GM13977 (cell line): ENCODE data around the gene PMF1.
A peak's percentile ranks its signal among the peaks of the same experiment; 100 is the strongest.

Source experiments
- DNase-seq: peaks from one replicate; pipeline ENCODE4 v3.0.0; 2012; ENCODE audit warnings: low spot score
- CTCF ChIP-seq: IDR thresholded peaks from 2 replicates; pipeline ENCODE4 v1.5.1; 2012; ENCODE audit warnings: mild to moderate bottlenecking, control low read depth; ENCODE audit not compliant: insufficient read depth; ENCODE audit errors: extremely low read depth, missing control alignments
- in situ Hi-C: fragments of 300-500 bp; cut with MboI; formaldehyde crosslinking; loops from one replicate; pipeline ENCODE4 v1.12.0; 2022; ENCODE audit warnings: low sequenced_read_pairs, low pct_unique_long_range_greater_than_20kb, mixed read lengths, inconsistent platforms; ENCODE audit not compliant: unreplicated experiment

The PMF1 gene

GRCh38 chr1:156244712-156245111 lies 31.9 kb downstream of the PMF1 start:
- TF ChIP-seq CTCF, result no peak

GRCh38 chr1:156245451-156246232 lies 32.8 kb downstream of the PMF1 start:
- in situ Hi-C loops, result no loop called here
- peak; percentile 66 for DNase-seq
- TF ChIP-seq CTCF, result no peak

More at GRCh38 chr1:156244712-156245111, 31.9 kb downstream of the PMF1 start:
- in situ Hi-C loops, result no loop called here
- no peak for DNase-seq

- in situ Hi-C loops, result no loop called here
- TF ChIP-seq CTCF, result no peak
- DNase-seq, result peak; percentile 58
Observed at GRCh38 chr1:156246241-156246780, 33.5 kb downstream of the PMF1 start.

- in situ Hi-C loops, result no loop called here
- TF ChIP-seq CTCF, result no peak
Observed at GRCh38 chr1:156246781-156247459, 34.1 kb downstream of the PMF1 start.

GRCh38 chr1:156247460-156248322 lies 34.9 kb downstream of the PMF1 start, which contains the start of gene PAQR6:
Gene PAQR6, minus strand, starts transcription at chr1:156248056. Its CDS starts 1,325 bp downstream, at chr1:156246731.
- TF ChIP-seq CTCF, result no peak
- in situ Hi-C loops, result no loop called here
- no peak for DNase-seq

More at GRCh38 chr1:156246781-156247459, 34.1 kb downstream of the PMF1 start:
- DNase-seq, result no peak

- DNase-seq, result no peak
- no peak for TF ChIP-seq CTCF
- in situ Hi-C loops, result no loop called here
Observed at GRCh38 chr1:156248323-156248683, 35.5 kb downstream of the PMF1 start.
